Erythroblast (primary cell): ENCODE results near the gene KCNK17.

Experiments used
- GATA1 ChIP-seq: IDR thresholded peaks from 2 replicates; pipeline ENCODE4 v1.6.1; 2011; ENCODE audit warnings: low read depth, mild to moderate bottlenecking, control low read depth, low read length, moderate library complexity
- POLR2A ChIP-seq: IDR thresholded peaks from 2 replicates; pipeline ENCODE4 v1.6.1; 2011; ENCODE audit warnings: mild to moderate bottlenecking, low read length

DNA sequence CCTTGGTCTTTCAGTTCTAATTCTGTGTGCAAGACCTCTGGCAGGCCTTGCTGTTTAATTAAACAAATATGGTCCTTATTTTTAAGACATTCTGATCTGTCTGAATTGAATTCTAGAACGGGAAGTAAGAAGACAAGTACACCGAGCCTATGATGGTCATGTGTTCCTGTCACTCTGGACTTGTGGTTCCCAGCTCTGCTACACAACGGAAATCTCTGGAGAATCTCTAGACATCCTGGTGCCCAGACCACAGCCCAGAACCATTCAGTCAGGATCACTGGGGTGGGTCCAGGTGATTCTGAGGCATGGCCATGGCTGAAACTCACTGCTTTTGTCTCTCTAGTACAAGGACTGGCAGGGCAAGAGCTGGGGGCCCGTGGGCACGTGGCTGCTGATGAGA, 24.2 kb upstream of the KCNK17 start:
- no peak for TF ChIP-seq POLR2A
- no peak for TF ChIP-seq GATA1
